HUES64 (cell line): Measurements from ENCODE around the gene ZFP1.
"Not testable (repeated sequence)": the region's sequence is repeated elsewhere in the genome, so short reads cannot be mapped to it uniquely, and the experiment has no call there.

Source experiments
- H3K27ac ChIP-seq: 2 replicates; pipeline ENCODE4 v1.7.0; 2013; ENCODE audit warnings: low read depth, low read length, inconsistent platforms
- H3K27me3 ChIP-seq: 2 replicates; pipeline ENCODE4 v1.6.1; 2013; ENCODE audit warnings: mild to moderate bottlenecking, low read length; ENCODE audit not compliant: insufficient read depth
- H3K36me3 ChIP-seq: 2 replicates; pipeline ENCODE4 v1.6.1; 2013; ENCODE audit warnings: mild to moderate bottlenecking, low read length; ENCODE audit not compliant: insufficient read depth
- H3K4me1 ChIP-seq: 2 replicates; pipeline ENCODE4 v1.6.1; 2013; ENCODE audit warnings: mild to moderate bottlenecking, low read length, moderate library complexity; ENCODE audit not compliant: insufficient read depth
- H3K4me3 ChIP-seq: 2 replicates; pipeline ENCODE4 v1.5.1; 2013; ENCODE audit warnings: mild to moderate bottlenecking, low read length, moderate library complexity
- H3K9ac ChIP-seq: 2 replicates; pipeline ENCODE4 v1.6.1; 2013; ENCODE audit warnings: mild to moderate bottlenecking, low read depth, low read length
- H3K9me3 ChIP-seq: 2 replicates; pipeline ENCODE4 v1.6.1; 2013; ENCODE audit warnings: low read depth, low read length; ENCODE audit not compliant: insufficient read depth
- WGBS: fragments of 150-250, 120-280 bp; methylation state at CpG from one replicate; pipeline ENCODE4 v1.1.7; 2013; ENCODE audit warnings: missing lambda C conversion rate; 5-methylcytosine and 5-hydroxymethylcytosine counted together

The ZFP1 gene

GRCh38 chr16:75205961-75206748 lies 57.8 kb downstream of the ZFP1 start:
- not testable (repeated sequence) for H3K4me3 ChIP-seq, H3K9me3 ChIP-seq, H3K27ac ChIP-seq, H3K9ac ChIP-seq, H3K4me1 ChIP-seq, H3K36me3 ChIP-seq, H3K27me3 ChIP-seq
- 95% methylated on average over 21 of the region's 25 CpGs for WGBS

GRCh38 chr16:75206749-75207451 lies 58.6 kb downstream of the ZFP1 start, which contains the start of gene CTRB2:
TSS of gene CTRB2 (minus strand) at chr16:75207161. CDS start at chr16:75207141, 20 bp downstream.
- no peaks in the 10 kb centered on the region for H3K4me1 ChIP-seq
- WGBS = 92% methylated on average over 24 of the region's 24 CpGs
- no peak within 1 kb of the TSS for H3K27ac ChIP-seq
- H3K9ac ChIP-seq = no peak within 1 kb of the TSS
- no peak within 1 kb of the TSS for H3K4me3 ChIP-seq
- H3K27me3 ChIP-seq = no peaks in the 10 kb centered on the region
- no peaks in the 10 kb centered on the region for H3K36me3 ChIP-seq
- H3K9me3 ChIP-seq = no peaks in the 10 kb centered on the region

- Histone ChIP-seq H3K4me3 (no peak overlapping the region), H3K9ac (no peak overlapping the region), H3K27ac (no peak overlapping the region), H3K36me3 (no peaks in the 10 kb centered on the region), H3K4me1 (no peaks in the 10 kb centered on the region), H3K9me3 (no peaks in the 10 kb centered on the region), H3K27me3 (no peaks in the 10 kb centered on the region)
- 94% methylated on average over 11 of the region's 11 CpGs for WGBS
Observed at GRCh38 chr16:75207831-75208230, 59.5 kb downstream of the ZFP1 start.

GRCh38 chr16:75208242-75208825 lies 60.0 kb downstream of the ZFP1 start:
- WGBS = 91% methylated on average over 11 of the region's 13 CpGs
- Histone ChIP-seq H3K36me3 (no peaks in the 10 kb centered on the region), H3K9ac (no peak overlapping the region), H3K9me3 (no peaks in the 10 kb centered on the region), H3K4me3 (no peak overlapping the region), H3K27ac (no peak overlapping the region), H3K27me3 (no peaks in the 10 kb centered on the region), H3K4me1 (no peaks in the 10 kb centered on the region)

- Histone ChIP-seq H3K4me1 (no peaks in the 10 kb centered on the region), H3K27me3 (no peaks in the 10 kb centered on the region), H3K4me3 (no peak overlapping the region), H3K9ac (no peak overlapping the region), H3K9me3 (no peaks in the 10 kb centered on the region), H3K27ac (no peak overlapping the region), H3K36me3 (no peaks in the 10 kb centered on the region)
- WGBS = 92% methylated on average over 27 of the region's 27 CpGs
Observed at GRCh38 chr16:75208861-75209505, 60.7 kb downstream of the ZFP1 start.

- not testable (repeated sequence) for H3K27ac ChIP-seq, H3K9ac ChIP-seq, H3K4me3 ChIP-seq, H3K9me3 ChIP-seq, H3K36me3 ChIP-seq, H3K27me3 ChIP-seq, H3K4me1 ChIP-seq
- WGBS = 92% methylated on average over 5 of the region's 7 CpGs
Observed at GRCh38 chr16:75209514-75209913, 61.2 kb downstream of the ZFP1 start.

GRCh38 chr16:75209944-75210343 lies 61.6 kb downstream of the ZFP1 start:
- WGBS = 94% methylated on average over 5 of the region's 5 CpGs
- no peaks in the 10 kb centered on the region for H3K36me3 ChIP-seq

GRCh38 chr16:75211286-75211685 lies 63.0 kb downstream of the ZFP1 start:
- 95% methylated on average over 10 of the region's 10 CpGs for WGBS
- H3K4me1 ChIP-seq, H3K36me3 ChIP-seq, H3K27me3 ChIP-seq, H3K4me3 ChIP-seq, H3K27ac ChIP-seq, H3K9ac ChIP-seq, H3K9me3 ChIP-seq: not testable (repeated sequence)

More at GRCh38 chr16:75209944-75210343, 61.6 kb downstream of the ZFP1 start:
- Histone ChIP-seq H3K27ac (no peak overlapping the region), H3K27me3 (no peaks in the 10 kb centered on the region), H3K4me3 (no peak overlapping the region), H3K4me1 (no peaks in the 10 kb centered on the region), H3K9me3 (no peaks in the 10 kb centered on the region), H3K9ac (no peak overlapping the region)

- H3K9me3 ChIP-seq = no peaks in the 10 kb centered on the region
- H3K36me3 ChIP-seq = no peaks in the 10 kb centered on the region
- 89% methylated on average over 2 of the region's 2 CpGs for WGBS
- H3K4me1 ChIP-seq = no peaks in the 10 kb centered on the region
- no peak overlapping the region for H3K9ac ChIP-seq
- no peak overlapping the region for H3K27ac ChIP-seq
- H3K4me3 ChIP-seq = no peak overlapping the region
- no peaks in the 10 kb centered on the region for H3K27me3 ChIP-seq
Observed at GRCh38 chr16:75216127-75216526, 67.8 kb downstream of the ZFP1 start.

GRCh38 chr16:75216576-75216975 lies 68.3 kb downstream of the ZFP1 start:
- Histone ChIP-seq H3K9ac (no peak overlapping the region), H3K27me3 (no peaks in the 10 kb centered on the region), H3K9me3 (no peaks in the 10 kb centered on the region), H3K27ac (no peak overlapping the region), H3K4me3 (no peak overlapping the region), H3K4me1 (no peaks in the 10 kb centered on the region), H3K36me3 (no peaks in the 10 kb centered on the region)
- 92% methylated on average over 7 of the region's 7 CpGs for WGBS

- no peaks in the 10 kb centered on the region for H3K27me3 ChIP-seq
- WGBS = 93% methylated on average over 11 of the region's 11 CpGs
Observed at GRCh38 chr16:75217389-75217851, 69.1 kb downstream of the ZFP1 start.

More at GRCh38 chr16:75217389-75217851, 69.1 kb downstream of the ZFP1 start:
- Histone ChIP-seq H3K9ac (no peak overlapping the region), H3K27ac (no peak overlapping the region), H3K4me3 (no peak overlapping the region), H3K36me3 (no peaks in the 10 kb centered on the region), H3K9me3 (no peaks in the 10 kb centered on the region), H3K4me1 (no peaks in the 10 kb centered on the region)
